ENCODE data around the gene HTD2.
A peak's percentile ranks its signal among the peaks of the same experiment; 100 is the strongest.
"Not testable (repeated sequence)": the region's sequence is repeated elsewhere in the genome, so short reads cannot be mapped to it uniquely, and the experiment has no call there.

Gene HTD2

DNA sequence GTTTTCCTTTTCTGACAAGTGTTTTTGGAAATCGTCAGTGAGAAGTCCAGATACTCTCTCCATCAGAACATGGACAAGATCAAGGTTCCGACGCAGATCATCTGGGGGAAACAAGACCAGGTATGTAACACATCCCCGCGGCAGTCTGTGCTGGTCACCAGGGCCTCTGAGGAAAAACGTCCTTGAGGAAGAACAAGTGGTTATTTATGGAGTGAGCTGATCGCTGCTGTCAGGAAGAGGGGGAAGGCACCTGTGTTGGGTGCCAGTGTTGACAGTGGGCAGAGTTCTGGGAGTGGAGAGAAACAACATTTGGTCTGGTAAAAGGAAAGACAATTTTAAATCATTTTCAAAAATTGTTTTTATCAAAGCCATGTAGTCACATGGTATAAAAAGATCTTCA, 21.0 kb upstream of the HTD2 start:
- no peak for DNase-seq (ENCODE audit: low read depth)
- no peak overlapping the region for H3K4me3 ChIP-seq (ENCODE audit: low read depth, low read length)
- TF ChIP-seq, protein P1, sequence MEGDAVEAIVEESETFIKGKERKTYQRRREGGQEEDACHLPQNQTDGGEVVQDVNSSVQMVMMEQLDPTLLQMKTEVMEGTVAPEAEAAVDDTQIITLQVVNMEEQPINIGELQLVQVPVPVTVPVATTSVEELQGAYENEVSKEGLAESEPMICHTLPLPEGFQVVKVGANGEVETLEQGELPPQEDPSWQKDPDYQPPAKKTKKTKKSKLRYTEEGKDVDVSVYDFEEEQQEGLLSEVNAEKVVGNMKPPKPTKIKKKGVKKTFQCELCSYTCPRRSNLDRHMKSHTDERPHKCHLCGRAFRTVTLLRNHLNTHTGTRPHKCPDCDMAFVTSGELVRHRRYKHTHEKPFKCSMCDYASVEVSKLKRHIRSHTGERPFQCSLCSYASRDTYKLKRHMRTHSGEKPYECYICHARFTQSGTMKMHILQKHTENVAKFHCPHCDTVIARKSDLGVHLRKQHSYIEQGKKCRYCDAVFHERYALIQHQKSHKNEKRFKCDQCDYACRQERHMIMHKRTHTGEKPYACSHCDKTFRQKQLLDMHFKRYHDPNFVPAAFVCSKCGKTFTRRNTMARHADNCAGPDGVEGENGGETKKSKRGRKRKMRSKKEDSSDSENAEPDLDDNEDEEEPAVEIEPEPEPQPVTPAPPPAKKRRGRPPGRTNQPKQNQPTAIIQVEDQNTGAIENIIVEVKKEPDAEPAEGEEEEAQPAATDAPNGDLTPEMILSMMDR (conservative IDR thresholded peaks at IDR 0.05; ENCODE audit: low read depth, low read length): no peak

- TF ChIP-seq, protein P1 (conservative IDR thresholded peaks at IDR 0.05; ENCODE audit: low read depth, low read length): no peak
- no peak for DNase-seq (ENCODE audit: low read depth)
- no peak overlapping the region for H3K4me3 ChIP-seq (ENCODE audit: low read depth, low read length)
Observed at GRCh38 chr3:58287354-58287753, 19.0 kb upstream of the HTD2 start.

GRCh38 chr3:58288011-58288728, 18.1 kb upstream of the HTD2 start:
- TF ChIP-seq, protein P1 (conservative IDR thresholded peaks at IDR 0.05; ENCODE audit: low read depth, low read length): peak; percentile 36
- DNase-seq (ENCODE audit: low read depth): peak; percentile 20
- H3K4me3 ChIP-seq (ENCODE audit: low read depth, low read length): no peak overlapping the region

GRCh38 chr3:58288964-58289613, 17.2 kb upstream of the HTD2 start:
- not testable (repeated sequence) for DNase-seq (ENCODE audit: low read depth); H3K4me3 ChIP-seq (ENCODE audit: low read depth, low read length)

GRCh38 chr3:58290446-58290845, 15.9 kb upstream of the HTD2 start:
- H3K4me3 ChIP-seq (ENCODE audit: low read depth, low read length); DNase-seq (ENCODE audit: low read depth): not testable (repeated sequence)

DNA sequence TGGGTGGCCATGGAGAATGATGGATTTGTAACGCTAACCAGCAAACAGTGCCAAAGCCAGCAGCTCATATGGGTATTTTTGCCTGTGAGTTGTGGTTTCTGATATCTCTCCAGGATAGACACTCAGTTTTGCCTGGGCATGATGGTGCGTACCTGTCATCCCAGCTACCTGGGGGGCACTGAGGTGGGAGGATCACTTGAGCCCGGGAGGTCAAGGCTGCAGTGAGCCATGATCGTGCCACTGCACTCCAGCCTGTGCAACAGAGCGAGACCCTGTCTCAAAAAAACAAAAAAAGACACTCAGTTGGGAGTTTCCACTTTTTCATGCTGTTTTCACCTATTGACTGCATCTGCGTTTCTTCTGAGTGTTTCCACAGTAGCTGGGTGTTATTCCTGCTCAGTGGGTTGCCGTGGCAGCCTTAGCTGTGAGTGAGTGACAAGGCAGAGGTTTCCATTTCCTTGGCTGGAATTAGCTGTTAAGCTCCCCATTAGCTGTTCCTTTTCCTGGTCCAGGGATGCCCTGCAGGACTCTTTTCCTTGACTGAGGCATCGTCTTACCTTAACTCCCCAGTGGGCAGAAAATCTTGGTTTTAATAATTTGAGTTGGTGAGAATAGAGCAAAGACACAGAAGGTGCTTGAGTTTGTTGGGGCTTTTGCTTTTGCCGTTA, 14.5 kb upstream of the HTD2 start:
- TF ChIP-seq, protein P1 (conservative IDR thresholded peaks at IDR 0.05; ENCODE audit: low read depth, low read length): no peak
- DNase-seq (ENCODE audit: low read depth): no peak
- no peak overlapping the region for H3K4me3 ChIP-seq (ENCODE audit: low read depth, low read length)

GRCh38 chr3:58292866-58293265, 13.5 kb upstream of the HTD2 start:
- H3K4me3 ChIP-seq (ENCODE audit: low read depth, low read length): no peak overlapping the region
- TF ChIP-seq, protein P1 (conservative IDR thresholded peaks at IDR 0.05; ENCODE audit: low read depth, low read length): no peak
- no peak for DNase-seq (ENCODE audit: low read depth)

DNA sequence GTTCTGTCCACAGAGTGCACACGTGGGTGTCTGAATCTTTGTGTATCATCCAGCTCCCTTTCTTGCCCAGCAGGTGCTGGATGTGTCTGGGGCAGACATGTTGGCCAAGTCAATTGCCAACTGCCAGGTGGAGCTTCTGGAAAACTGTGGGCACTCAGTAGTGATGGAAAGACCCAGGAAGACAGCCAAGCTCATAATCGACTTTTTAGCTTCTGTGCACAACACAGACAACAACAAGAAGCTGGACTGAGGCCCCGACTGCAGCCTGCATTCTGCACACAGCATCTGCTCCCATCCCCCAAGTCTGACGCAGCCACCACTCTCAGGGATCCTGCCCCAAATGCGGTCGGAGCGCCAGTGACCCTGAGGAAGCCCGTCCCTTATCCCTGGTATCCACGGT, 12.8 kb upstream of the HTD2 start:
- TF ChIP-seq, protein P1 (conservative IDR thresholded peaks at IDR 0.05; ENCODE audit: low read depth, low read length): no peak
- no peak for DNase-seq (ENCODE audit: low read depth)
- H3K4me3 ChIP-seq (ENCODE audit: low read depth, low read length): no peak overlapping the region
